IMR-90 (cell line): ENCODE data around the gene RAB30.

Experiments used
- BHLHE40 ChIP-seq: fragments of 150-350 bp; IDR thresholded peaks from 2 replicates; pipeline ENCODE4 v1.6.1; 2016; ENCODE audit warnings: mild to moderate bottlenecking, low read depth, low read length
- MAFK ChIP-seq: IDR thresholded peaks from 2 replicates; pipeline ENCODE4 v1.6.1; 2012; ENCODE audit warnings: low read depth, low read length, improper control_type of control experiment
- MAZ ChIP-seq: IDR thresholded peaks from 2 replicates; pipeline ENCODE4 v1.6.1; 2012; ENCODE audit warnings: low read depth, mild to moderate bottlenecking, low read length, improper control_type of control experiment, moderate library complexity, borderline replicate concordance
- MXI1 ChIP-seq: IDR thresholded peaks from 2 replicates; pipeline ENCODE4 v1.6.1; 2012; ENCODE audit warnings: low read depth, mild to moderate bottlenecking, low read length, moderate library complexity, borderline replicate concordance
- POLR2A ChIP-seq: IDR thresholded peaks from 2 replicates; pipeline ENCODE4 v1.6.1; 2012; ENCODE audit warnings: mild to moderate bottlenecking, low read depth, low read length
- RAD21 ChIP-seq: IDR thresholded peaks from 2 replicates; pipeline ENCODE4 v1.6.1; 2012; ENCODE audit warnings: low read length, improper control_type of control experiment
- RCOR1 ChIP-seq: IDR thresholded peaks from 2 replicates; pipeline ENCODE4 v1.6.1; 2012; ENCODE audit warnings: mild to moderate bottlenecking, low read length, improper control_type of control experiment; ENCODE audit not compliant: insufficient replicate concordance
- RFX5 ChIP-seq: IDR thresholded peaks from 2 replicates; pipeline ENCODE4 v1.8.0; 2012; ENCODE audit warnings: low read depth, mild to moderate bottlenecking, low read length, moderate library complexity
- SMC3 ChIP-seq: fragments of 150-350 bp; IDR thresholded peaks from 2 replicates; pipeline ENCODE4 v1.6.1; 2016; ENCODE audit warnings: low read depth, mild to moderate bottlenecking, antibody characterized with exemption, low read length, moderate library complexity
- TF ChIP-seq, protein P1 (sequence below): conservative IDR thresholded peaks from 2 replicates; pipeline ENCODE4 v1.5.1; 2012; ENCODE audit warnings: mild to moderate bottlenecking, low read depth, low read length, improper control_type of control experiment
- TF ChIP-seq, protein P2 (sequence below): fragments of 150-350 bp; IDR thresholded peaks from 2 replicates; pipeline ENCODE4 v1.6.1; 2017; ENCODE audit warnings: mild to moderate bottlenecking, antibody characterized with exemption, low read length, low read depth

DNA sequence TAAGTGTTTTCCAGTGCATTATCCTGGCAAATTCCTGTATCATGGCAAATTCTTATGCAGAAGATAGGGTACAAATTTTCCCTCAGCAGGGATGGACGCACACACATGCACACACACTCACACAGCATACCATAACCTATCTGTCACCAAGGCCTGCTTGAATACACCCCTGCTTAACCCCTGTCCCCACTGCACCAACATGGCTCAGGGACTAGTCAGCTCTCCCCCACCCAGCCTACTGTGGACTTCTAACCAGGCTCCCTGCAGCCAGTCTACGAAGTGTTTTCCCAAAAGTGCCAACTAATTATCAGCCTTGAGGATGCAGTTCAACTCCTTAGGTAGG is 63.1 kb downstream of the RAB30 start:
- TF ChIP-seq, protein P1, sequence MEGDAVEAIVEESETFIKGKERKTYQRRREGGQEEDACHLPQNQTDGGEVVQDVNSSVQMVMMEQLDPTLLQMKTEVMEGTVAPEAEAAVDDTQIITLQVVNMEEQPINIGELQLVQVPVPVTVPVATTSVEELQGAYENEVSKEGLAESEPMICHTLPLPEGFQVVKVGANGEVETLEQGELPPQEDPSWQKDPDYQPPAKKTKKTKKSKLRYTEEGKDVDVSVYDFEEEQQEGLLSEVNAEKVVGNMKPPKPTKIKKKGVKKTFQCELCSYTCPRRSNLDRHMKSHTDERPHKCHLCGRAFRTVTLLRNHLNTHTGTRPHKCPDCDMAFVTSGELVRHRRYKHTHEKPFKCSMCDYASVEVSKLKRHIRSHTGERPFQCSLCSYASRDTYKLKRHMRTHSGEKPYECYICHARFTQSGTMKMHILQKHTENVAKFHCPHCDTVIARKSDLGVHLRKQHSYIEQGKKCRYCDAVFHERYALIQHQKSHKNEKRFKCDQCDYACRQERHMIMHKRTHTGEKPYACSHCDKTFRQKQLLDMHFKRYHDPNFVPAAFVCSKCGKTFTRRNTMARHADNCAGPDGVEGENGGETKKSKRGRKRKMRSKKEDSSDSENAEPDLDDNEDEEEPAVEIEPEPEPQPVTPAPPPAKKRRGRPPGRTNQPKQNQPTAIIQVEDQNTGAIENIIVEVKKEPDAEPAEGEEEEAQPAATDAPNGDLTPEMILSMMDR: no peak
- TF ChIP-seq MAFK: no peak
- TF ChIP-seq POLR2A: no peak
- TF ChIP-seq RFX5: no peak
- TF ChIP-seq, protein P2, sequence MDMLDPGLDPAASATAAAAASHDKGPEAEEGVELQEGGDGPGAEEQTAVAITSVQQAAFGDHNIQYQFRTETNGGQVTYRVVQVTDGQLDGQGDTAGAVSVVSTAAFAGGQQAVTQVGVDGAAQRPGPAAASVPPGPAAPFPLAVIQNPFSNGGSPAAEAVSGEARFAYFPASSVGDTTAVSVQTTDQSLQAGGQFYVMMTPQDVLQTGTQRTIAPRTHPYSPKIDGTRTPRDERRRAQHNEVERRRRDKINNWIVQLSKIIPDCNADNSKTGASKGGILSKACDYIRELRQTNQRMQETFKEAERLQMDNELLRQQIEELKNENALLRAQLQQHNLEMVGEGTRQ: no peak
- TF ChIP-seq BHLHE40: no peak
- no peak for TF ChIP-seq RAD21
- TF ChIP-seq RCOR1: no peak
- no peak for TF ChIP-seq SMC3
- TF ChIP-seq MAZ: no peak
- TF ChIP-seq MXI1: no peak
